ENCODE measurements around the gene MRPS6. TPM values are rescaled to one million over a fixed set of nuclear protein-coding genes. Genes with fewer than 3 reads are reported as not detected.

MRPS6 gene
- total RNA-seq, 2 donors from 2014 or later: 2.3 to 15.8 TPM

DNA sequence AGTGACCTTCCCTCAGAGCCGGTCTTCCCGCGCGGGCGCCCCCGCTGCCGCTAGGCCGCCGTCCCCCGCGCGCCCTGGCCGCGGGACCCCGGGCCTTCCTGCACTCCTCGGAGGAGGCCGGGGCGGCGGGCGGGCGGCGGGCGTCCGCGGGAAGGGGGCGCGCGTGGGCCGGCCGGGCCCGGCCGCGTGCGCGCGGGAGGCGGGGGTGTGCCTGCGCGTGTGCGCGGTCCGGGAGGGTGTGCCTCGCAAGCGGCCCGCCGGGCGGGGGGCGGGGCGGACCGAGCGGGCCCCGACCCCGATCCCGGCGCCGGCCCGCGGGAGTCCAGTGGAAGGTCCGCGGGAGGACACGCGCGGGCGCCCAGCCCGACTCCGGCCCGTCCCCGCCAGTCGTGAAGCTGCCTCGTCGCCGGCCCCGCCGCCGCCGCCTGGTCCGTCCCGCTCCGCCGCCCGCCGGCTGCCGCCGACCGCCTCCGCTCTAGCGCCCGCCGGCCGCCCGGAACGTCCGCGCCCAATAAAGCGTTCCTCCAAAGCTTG lies 438 bp downstream of the MRPS6 start:
- peaks cover 29% of the 10 kb centered on the region for H3K4me1 ChIP-seq
- TF ChIP-seq, protein P1, sequence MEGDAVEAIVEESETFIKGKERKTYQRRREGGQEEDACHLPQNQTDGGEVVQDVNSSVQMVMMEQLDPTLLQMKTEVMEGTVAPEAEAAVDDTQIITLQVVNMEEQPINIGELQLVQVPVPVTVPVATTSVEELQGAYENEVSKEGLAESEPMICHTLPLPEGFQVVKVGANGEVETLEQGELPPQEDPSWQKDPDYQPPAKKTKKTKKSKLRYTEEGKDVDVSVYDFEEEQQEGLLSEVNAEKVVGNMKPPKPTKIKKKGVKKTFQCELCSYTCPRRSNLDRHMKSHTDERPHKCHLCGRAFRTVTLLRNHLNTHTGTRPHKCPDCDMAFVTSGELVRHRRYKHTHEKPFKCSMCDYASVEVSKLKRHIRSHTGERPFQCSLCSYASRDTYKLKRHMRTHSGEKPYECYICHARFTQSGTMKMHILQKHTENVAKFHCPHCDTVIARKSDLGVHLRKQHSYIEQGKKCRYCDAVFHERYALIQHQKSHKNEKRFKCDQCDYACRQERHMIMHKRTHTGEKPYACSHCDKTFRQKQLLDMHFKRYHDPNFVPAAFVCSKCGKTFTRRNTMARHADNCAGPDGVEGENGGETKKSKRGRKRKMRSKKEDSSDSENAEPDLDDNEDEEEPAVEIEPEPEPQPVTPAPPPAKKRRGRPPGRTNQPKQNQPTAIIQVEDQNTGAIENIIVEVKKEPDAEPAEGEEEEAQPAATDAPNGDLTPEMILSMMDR (IDR thresholded peaks at IDR 0.05): no peak
- TF ChIP-seq POLR2A (IDR thresholded peaks at IDR 0.05): no peak
- ATAC-seq (peak; percentile 54), DNase-seq (peak in 2 of 4 donors; percentile 36 to 56)
- H3K4me3 ChIP-seq: peak overlapping the region; percentile 43
- no peaks in the 10 kb centered on the region for H3K27me3 ChIP-seq
- intact Hi-C loops (cut with DNase I): no loop called here
- peak overlapping the region; percentile 75 to 90 (median 84) for H3K27ac ChIP-seq
- no peaks in the 10 kb centered on the region for H3K36me3 ChIP-seq (replicated peaks in 1 of 2; ENCODE audit: insufficient read depth in 1 of 2, low read depth in 2 of 2)
- no peaks in the 10 kb centered on the region for H3K9me3 ChIP-seq
- WGBS, 2 donors: 0% methylated on average over 5 to 92 of the region's 95 CpGs

DNA sequence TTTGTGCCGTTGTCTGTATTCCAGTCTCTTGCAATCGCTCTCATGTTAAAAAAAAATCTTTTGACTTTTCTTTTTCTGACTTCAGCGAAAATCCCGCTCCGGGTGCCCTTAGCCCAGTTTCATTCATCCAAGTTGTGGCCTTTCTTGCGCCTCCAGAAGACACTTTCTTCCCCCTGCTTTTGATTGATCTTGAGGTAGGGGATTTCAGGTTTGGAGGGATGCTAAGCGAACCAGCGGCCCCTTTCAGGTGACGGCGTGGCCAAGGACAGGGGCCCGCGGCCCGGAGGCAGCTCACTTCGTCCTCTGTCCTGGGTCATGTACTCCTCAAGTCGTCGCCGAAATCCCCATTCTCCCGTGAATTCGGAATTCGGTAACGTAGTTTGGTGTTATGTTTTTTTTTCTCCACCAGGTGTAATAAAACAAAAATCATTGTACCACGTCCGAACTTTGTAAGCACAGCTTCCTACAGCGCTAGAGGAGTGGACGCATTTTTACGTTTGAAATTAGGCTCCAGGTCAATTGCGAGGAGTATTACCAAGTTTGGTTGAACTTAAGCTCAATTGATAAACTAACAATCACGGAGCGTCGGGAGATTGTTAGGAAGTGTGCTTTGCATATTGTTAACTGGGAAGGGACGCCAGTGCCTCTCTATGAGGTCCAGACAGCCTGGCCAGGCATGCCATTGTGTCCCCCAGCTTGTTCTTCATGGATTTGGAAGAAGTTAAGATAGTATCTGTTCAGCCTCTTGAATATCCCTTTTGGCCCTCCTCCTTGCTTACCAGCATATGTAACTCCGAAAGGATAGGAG lies 1.1 kb downstream of the MRPS6 start:
- H3K4me1 ChIP-seq: peaks cover 34% of the 10 kb centered on the region
- 7 to 12% methylated on average over 30 to 32 of the region's 32 CpGs for WGBS, 2 donors
- no peaks in the 10 kb centered on the region for H3K36me3 ChIP-seq (replicated peaks in 1 of 2; ENCODE audit: insufficient read depth in 1 of 2, low read depth in 2 of 2)
- H3K27ac ChIP-seq: peak overlapping the region; percentile 12 to 90 (median 66)
- H3K27me3 ChIP-seq: no peaks in the 10 kb centered on the region
- peak overlapping the region; percentile 2 to 14 for H3K4me3 ChIP-seq
- intact Hi-C loops (cut with DNase I): no loop called here
- TF ChIP-seq, protein P1 (IDR thresholded peaks at IDR 0.05): peak in 2 of 7 experiments; percentile 7 to 18
- TF ChIP-seq POLR2A (IDR thresholded peaks at IDR 0.05): peak in 1 of 3 donors; percentile 8
- H3K9me3 ChIP-seq: no peaks in the 10 kb centered on the region
- DNase-seq (peak in 1 of 4 donors; percentile 35), ATAC-seq (no peak)

DNA sequence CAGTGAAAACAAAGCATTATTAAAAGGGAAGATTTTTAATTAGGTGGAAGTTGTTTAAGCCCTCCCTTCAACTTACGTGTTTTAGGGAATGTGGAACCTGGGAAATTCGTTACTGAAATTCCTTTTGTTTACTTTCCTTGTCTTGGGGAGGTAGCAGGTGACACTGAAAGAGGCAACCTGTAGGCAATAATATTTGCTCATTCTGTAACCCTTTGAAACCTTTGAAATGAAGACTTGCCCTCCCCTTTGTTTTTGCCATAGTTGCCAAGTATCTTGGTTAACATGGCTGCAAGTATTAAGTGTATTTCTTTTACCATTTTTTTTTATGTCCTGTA lies 1.7 kb downstream of the MRPS6 start:
- Histone ChIP-seq H3K4me1 (peaks cover 34% of the 10 kb centered on the region), H3K36me3 (replicated peaks in 1 of 2; ENCODE audit: insufficient read depth in 1 of 2, low read depth in 2 of 2) (no peaks in the 10 kb centered on the region), H3K4me3 (no peak overlapping the region), H3K27me3 (no peaks in the 10 kb centered on the region), H3K27ac (peak overlapping the region in 2 of 4 donors; percentile 12 to 53), H3K9me3 (no peaks in the 10 kb centered on the region)
- TF ChIP-seq, protein P1 (IDR thresholded peaks at IDR 0.05): no peak
- intact Hi-C loops (cut with DNase I): no loop called here
- no peak for ATAC-seq
- no peak for DNase-seq
- 14 to 23% methylated on average over 2 of the region's 2 CpGs for WGBS, 2 donors

DNA sequence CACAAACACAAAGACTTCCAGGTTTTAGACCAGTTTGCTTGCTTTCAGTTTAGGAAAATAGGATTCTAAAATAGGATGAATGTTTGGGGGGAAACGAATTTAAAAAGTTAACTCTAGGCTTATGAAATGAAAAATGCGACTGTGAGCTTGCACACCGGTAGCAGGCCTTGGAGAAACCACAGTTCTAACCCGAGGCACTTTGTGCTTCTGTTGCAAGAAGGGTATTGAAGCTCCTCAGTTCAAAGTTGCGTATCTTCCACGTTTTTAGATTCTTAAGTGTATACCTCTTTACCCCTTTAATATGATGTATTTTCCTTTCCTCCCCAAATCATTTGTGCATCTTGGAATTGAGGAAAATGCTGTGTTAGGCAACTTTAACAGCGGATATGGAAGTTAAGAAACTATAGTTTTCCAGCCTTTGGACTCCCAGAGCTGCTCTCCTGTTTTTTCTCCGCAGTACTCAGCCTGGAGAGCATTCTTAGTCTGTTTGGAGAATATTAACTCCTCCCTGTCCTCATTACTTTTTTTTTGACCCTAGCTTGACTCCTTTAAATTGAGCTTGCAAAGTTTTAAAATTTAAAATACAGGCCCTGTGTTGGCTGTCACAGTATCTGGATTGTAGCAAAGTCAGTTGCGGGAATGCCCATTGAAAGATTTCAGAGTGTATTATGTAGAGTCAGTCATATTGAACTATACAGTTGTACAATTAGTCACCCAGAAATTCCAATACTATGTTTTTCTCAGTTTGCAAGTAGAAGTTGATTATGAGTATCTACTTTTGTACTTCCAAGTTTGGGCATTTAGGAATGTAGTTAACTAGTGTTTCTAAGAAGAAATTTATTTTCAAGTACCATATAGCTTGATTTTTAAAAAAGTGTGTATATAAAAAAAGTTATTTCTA lies 2.6 kb downstream of the MRPS6 start:
- Histone ChIP-seq H3K4me3 (no peak overlapping the region), H3K27me3 (no peaks in the 10 kb centered on the region), H3K4me1 (peaks cover 34% of the 10 kb centered on the region), H3K9me3 (no peaks in the 10 kb centered on the region), H3K36me3 (replicated peaks in 1 of 2; ENCODE audit: insufficient read depth in 1 of 2, low read depth in 2 of 2) (no peaks in the 10 kb centered on the region), H3K27ac (no peak overlapping the region)
- 74 to 85% methylated on average over 9 of the region's 9 CpGs for WGBS, 2 donors
- intact Hi-C loops (cut with DNase I): no loop called here
- TF ChIP-seq, protein P1 (IDR thresholded peaks at IDR 0.05): no peak
- no peak for TF ChIP-seq POLR2A (IDR thresholded peaks at IDR 0.05)
- ATAC-seq: no peak
- no peak for DNase-seq
